GM18858 (cell line): Measurements from ENCODE around the gene PARD3B.

Source experiments
- ATAC-seq: cut with Tn5 transposase; IDR thresholded peaks from one replicate; pipeline ENCODE4 v1.9.1; 2021; ENCODE audit not compliant: unreplicated experiment

The PARD3B gene

GRCh38 chr2:205659922-205660321 lies 1114.6 kb downstream of the PARD3B start:
- no peak for ATAC-seq

- peak; percentile 54 for ATAC-seq
Measured at GRCh38 chr2:205660521-205661124, 1115.3 kb downstream of the PARD3B start.

GRCh38 chr2:205661281-205661680 lies 1116.0 kb downstream of the PARD3B start:
- ATAC-seq: no peak

GRCh38 chr2:205662206-205662965 lies 1117.1 kb downstream of the PARD3B start:
- no peak for ATAC-seq

GRCh38 chr2:205665791-205666190 lies 1120.5 kb downstream of the PARD3B start:
- ATAC-seq: no peak
